H9 (cell line): ENCODE results near the gene SAMM50. TPM values are rescaled to one million over a fixed set of nuclear protein-coding genes. Genes with fewer than 3 reads are reported as not detected.

Experiments used
- DNase-seq: peaks from one replicate; pipeline ENCODE4 v3.0.0-alpha.2; 2017
- H2AFZ ChIP-seq: one replicate; pipeline ENCODE4 v1.6.1; 2013; ENCODE audit warnings: mild to moderate bottlenecking, low read length, control low read depth, moderate library complexity
- H2AK5ac ChIP-seq: 2 replicates; pipeline ENCODE4 v1.6.1; 2013; ENCODE audit warnings: low read length, control low read depth, mixed read lengths; ENCODE audit not compliant: insufficient read length
- H2BK120ac ChIP-seq: one replicate; pipeline ENCODE4 v1.6.1; 2013; ENCODE audit warnings: low read depth, mild to moderate bottlenecking, low read length, control low read depth, inconsistent platforms; ENCODE audit not compliant: poor library complexity, severe bottlenecking
- H2BK12ac ChIP-seq: 2 replicates; pipeline ENCODE4 v1.6.1; 2013; ENCODE audit warnings: low read length, control low read depth, mixed read lengths, low read depth; ENCODE audit not compliant: insufficient read length
- H2BK15ac ChIP-seq: 2 replicates; pipeline ENCODE4 v1.6.1; 2013; ENCODE audit warnings: low read depth, low read length, control low read depth
- H2BK20ac ChIP-seq: one replicate; pipeline ENCODE4 v1.6.1; 2013; ENCODE audit warnings: low read depth, mild to moderate bottlenecking, low read length, control low read depth, inconsistent platforms; ENCODE audit not compliant: poor library complexity, severe bottlenecking
- H2BK5ac ChIP-seq: 2 replicates; pipeline ENCODE4 v1.6.1; 2013; ENCODE audit warnings: low read length, control low read depth, mixed read lengths; ENCODE audit not compliant: insufficient read length
- H3K14ac ChIP-seq: 2 replicates; pipeline ENCODE4 v1.6.1; 2013; ENCODE audit warnings: low read length, control low read depth; ENCODE audit not compliant: insufficient read depth
- H3K18ac ChIP-seq: 2 replicates; pipeline ENCODE4 v1.6.1; 2013; ENCODE audit warnings: low read depth, mild to moderate bottlenecking, mixed read lengths, low read length, control low read depth; ENCODE audit not compliant: insufficient read length
- H3K23ac ChIP-seq: 2 replicates; pipeline ENCODE4 v1.6.1; 2013; ENCODE audit warnings: low read length, control low read depth, mixed read lengths, low read depth; ENCODE audit not compliant: insufficient read length
- H3K23me2 ChIP-seq: 2 replicates; pipeline ENCODE4 v1.6.1; 2013; ENCODE audit warnings: low read depth, mild to moderate bottlenecking, mixed read lengths, low read length, control low read depth; ENCODE audit not compliant: insufficient read length, poor library complexity, severe bottlenecking
- H3K27ac ChIP-seq: 2 replicates; pipeline ENCODE4 v1.5.1; 2013; ENCODE audit warnings: low read length, control low read depth, mixed read lengths, low read depth; ENCODE audit not compliant: insufficient read length
- H3K27me3 ChIP-seq: 2 replicates; pipeline ENCODE4 v1.6.1; 2013; ENCODE audit warnings: low read length, control low read depth, inconsistent platforms; ENCODE audit not compliant: insufficient read depth
- H3K4ac ChIP-seq: 2 replicates; pipeline ENCODE4 v1.6.1; 2013; ENCODE audit warnings: low read depth, mild to moderate bottlenecking, control low read depth, inconsistent platforms, low read length, moderate library complexity
- H3K4me1 ChIP-seq: 2 replicates; pipeline ENCODE4 v1.6.1; 2013; ENCODE audit warnings: low read length, control low read depth, inconsistent platforms; ENCODE audit not compliant: insufficient read depth
- H3K4me2 ChIP-seq: 2 replicates; pipeline ENCODE4 v1.6.1; 2013; ENCODE audit warnings: low read length, control low read depth, mixed read lengths; ENCODE audit not compliant: insufficient read length, insufficient read depth
- H3K56ac ChIP-seq: 2 replicates; pipeline ENCODE4 v1.6.1; 2013; ENCODE audit warnings: low read depth, mild to moderate bottlenecking, mixed read lengths, low read length, control low read depth; ENCODE audit not compliant: insufficient read length
- H3K79me1 ChIP-seq: 2 replicates; pipeline ENCODE4 v1.6.1; 2013; ENCODE audit warnings: low read depth, mild to moderate bottlenecking, moderate library complexity, low read length, control low read depth, inconsistent platforms; ENCODE audit not compliant: insufficient read depth, poor library complexity, severe bottlenecking
- H3K79me2 ChIP-seq: 2 replicates; pipeline ENCODE4 v1.6.1; 2013; ENCODE audit warnings: low read length, control low read depth, inconsistent platforms; ENCODE audit not compliant: insufficient read depth
- H3K9ac ChIP-seq: 2 replicates; pipeline ENCODE4 v1.6.1; 2013; ENCODE audit warnings: low read length, control low read depth, mixed read lengths; ENCODE audit not compliant: insufficient read length; ENCODE audit errors: extremely low read depth
- H3K9me3 ChIP-seq: one replicate; pipeline ENCODE4 v1.6.1; 2013; ENCODE audit warnings: low read depth, low read length, inconsistent platforms; ENCODE audit not compliant: control insufficient read depth
- H3T11ph ChIP-seq: one replicate; pipeline ENCODE4 v1.6.1; 2013; ENCODE audit warnings: mild to moderate bottlenecking, low read length, control low read depth, inconsistent platforms
- H4K20me1 ChIP-seq: one replicate; pipeline ENCODE4 v1.6.1; 2013; ENCODE audit not compliant: control insufficient read depth, insufficient read length, insufficient read depth
- H4K5ac ChIP-seq: 2 replicates; pipeline ENCODE4 v1.6.1; 2013; ENCODE audit warnings: low read depth, mild to moderate bottlenecking, mixed read lengths, low read length, control low read depth; ENCODE audit not compliant: insufficient read length
- H4K8ac ChIP-seq: replicated peaks from 2 replicates; pipeline ENCODE4 v1.6.1; 2013; ENCODE audit warnings: low read length, control low read depth, mixed read lengths, low read depth; ENCODE audit not compliant: insufficient read length
- H4K91ac ChIP-seq: 2 replicates; pipeline ENCODE4 v1.6.1; 2013; ENCODE audit warnings: low read depth, mild to moderate bottlenecking, moderate library complexity, mixed read lengths, low read length, control low read depth; ENCODE audit not compliant: insufficient read length
- H3K27ac Mint-ChIP-seq, 3 experiments: 2 replicates in 2 of 3; 3 replicates in 1 of 3; pipeline ENCODE4 v1.8.0; 2020 to 2021; ENCODE audit warnings: mixed read lengths in 3 of 3, mild to moderate bottlenecking in 1 of 3, moderate library complexity in 1 of 3
- H3K27me3 Mint-ChIP-seq: 2 replicates; pipeline ENCODE4 v1.8.0; 2021; ENCODE audit warnings: low read depth, mild to moderate bottlenecking, moderate library complexity, mixed read lengths
- H3K36me3 Mint-ChIP-seq, 3 experiments: 2 replicates in 2 of 3; 3 replicates in 1 of 3; pipeline ENCODE4 v1.8.0; 2020 to 2021; ENCODE audit warnings: low read depth in 3 of 3, mixed read lengths in 3 of 3; ENCODE audit not compliant: insufficient read depth in 1 of 3
- H3K4me1 Mint-ChIP-seq, 2 experiments: 2 replicates each; pipeline ENCODE4 v1.8.0; 2020; ENCODE audit warnings: mixed read lengths in 2 of 2
- H3K4me3 Mint-ChIP-seq, 2 experiments: 2 replicates in 1 of 2; 3 replicates in 1 of 2; pipeline ENCODE4 v1.8.0; 2020 to 2021; ENCODE audit warnings: mild to moderate bottlenecking in 2 of 2, mixed read lengths in 2 of 2, moderate library complexity in 1 of 2
- H3K9me3 Mint-ChIP-seq, 2 experiments: 2 replicates in 1 of 2; 3 replicates in 1 of 2; pipeline ENCODE4 v1.8.0; 2020; ENCODE audit warnings: mild to moderate bottlenecking in 2 of 2, mixed read lengths in 2 of 2, moderate library complexity in 1 of 2
- CTCF ChIP-seq: fragments of 200-600 bp; sonication (generic); conservative IDR thresholded peaks from 3 replicates; pipeline ENCODE4 v1.8.0; 2021; ENCODE audit warnings: antibody characterized with exemption, mild to moderate bottlenecking
- WGBS: extraction: QIAGEN DNeasy Blood & Tissue Kit; methylation state at CpG from one replicate; pipeline ENCODE4 v1.1.7; 2013; ENCODE audit warnings: missing lambda C conversion rate, low lambda C conversion rate, mixed read lengths; ENCODE audit not compliant: insufficient read length; ENCODE audit errors: extremely low coverage; 5-methylcytosine and 5-hydroxymethylcytosine counted together
- total RNA-seq: library from RNA; stranded (reverse); gene quantifications from 2 replicates; pipeline ENCODE4 v1.2.1, GENCODE V29; 2021

Gene SAMM50
- total RNA-seq, 1 experiment from 2014 or later: 57.2 TPM

- H3K9me3 ChIP-seq: no peaks in the 10 kb centered on the region
- no peak overlapping the region for H2BK15ac ChIP-seq
- H3K27me3 Mint-ChIP-seq: no peaks in the 10 kb centered on the region
- TF ChIP-seq CTCF: no peak
- H3K4me1 Mint-ChIP-seq: peaks cover 7 to 8% of the 10 kb centered on the region in 2 experiments; a peak in 3 of 4 replicates
- H4K91ac ChIP-seq: no peak overlapping the region
- no peak for DNase-seq
- H4K5ac ChIP-seq: no peak overlapping the region
- H3K18ac ChIP-seq: no peak overlapping the region
- no peak overlapping the region for H3T11ph ChIP-seq
- no peaks in the 10 kb centered on the region for H3K79me2 ChIP-seq
- H4K20me1 ChIP-seq: no peaks in the 10 kb centered on the region
- no peaks in the 10 kb centered on the region for H3K27me3 ChIP-seq
- H3K4me2 ChIP-seq: no peak overlapping the region
- no peaks in the 10 kb centered on the region for H3K36me3 Mint-ChIP-seq
- H3K4me3 Mint-ChIP-seq: no peak overlapping the region
- H3K23ac ChIP-seq: no peak overlapping the region
- H2BK5ac ChIP-seq: no peak overlapping the region
- no peaks in the 10 kb centered on the region for H3K23me2 ChIP-seq
- H3K9ac ChIP-seq: no peak overlapping the region
- WGBS: no CpG with 5 or more reads among the region's 7 CpGs
- 0 out of 7 replicates have a peak overlapping the region, but pooled peaks of 1 of the 3 experiments have one; percentile 82 for H3K27ac Mint-ChIP-seq
- H2AK5ac ChIP-seq: no peak overlapping the region
- H2BK120ac ChIP-seq: no peak overlapping the region
- no peak overlapping the region for H4K8ac ChIP-seq
- H3K9me3 Mint-ChIP-seq: no peaks in the 10 kb centered on the region
- no peak overlapping the region for H3K56ac ChIP-seq
- H2BK20ac ChIP-seq: no peak overlapping the region
- no peaks in the 10 kb centered on the region for H3K79me1 ChIP-seq
- H3K14ac ChIP-seq: no peak overlapping the region
- H3K4ac ChIP-seq: no peak overlapping the region
- no peak overlapping the region for H2AFZ ChIP-seq
- no peak overlapping the region for H3K27ac ChIP-seq
- H3K4me1 ChIP-seq: no peaks in the 10 kb centered on the region
- H2BK12ac ChIP-seq: no peak overlapping the region
These were observed 78.0 kb downstream of the SAMM50 start for GRCh38 chr22:44033287-44033686.
